SH-SY5Y (cell line): ENCODE results near the gene ZNF385C.

ENCODE experiments used
- GATA2 ChIP-seq: IDR thresholded peaks from 2 replicates; pipeline ENCODE4 v1.6.1; 2011; ENCODE audit warnings: mild to moderate bottlenecking, low read depth, low read length
- GATA3 ChIP-seq: IDR thresholded peaks from 2 replicates; pipeline ENCODE4 v1.6.1; 2011; ENCODE audit warnings: low read depth, mild to moderate bottlenecking, low read length, moderate library complexity

Gene ZNF385C

GRCh38 chr17:42103221-42103954 is 5.1 kb upstream of the ZNF385C start:
- no peak for TF ChIP-seq GATA2
- TF ChIP-seq GATA3: no peak

DNA sequence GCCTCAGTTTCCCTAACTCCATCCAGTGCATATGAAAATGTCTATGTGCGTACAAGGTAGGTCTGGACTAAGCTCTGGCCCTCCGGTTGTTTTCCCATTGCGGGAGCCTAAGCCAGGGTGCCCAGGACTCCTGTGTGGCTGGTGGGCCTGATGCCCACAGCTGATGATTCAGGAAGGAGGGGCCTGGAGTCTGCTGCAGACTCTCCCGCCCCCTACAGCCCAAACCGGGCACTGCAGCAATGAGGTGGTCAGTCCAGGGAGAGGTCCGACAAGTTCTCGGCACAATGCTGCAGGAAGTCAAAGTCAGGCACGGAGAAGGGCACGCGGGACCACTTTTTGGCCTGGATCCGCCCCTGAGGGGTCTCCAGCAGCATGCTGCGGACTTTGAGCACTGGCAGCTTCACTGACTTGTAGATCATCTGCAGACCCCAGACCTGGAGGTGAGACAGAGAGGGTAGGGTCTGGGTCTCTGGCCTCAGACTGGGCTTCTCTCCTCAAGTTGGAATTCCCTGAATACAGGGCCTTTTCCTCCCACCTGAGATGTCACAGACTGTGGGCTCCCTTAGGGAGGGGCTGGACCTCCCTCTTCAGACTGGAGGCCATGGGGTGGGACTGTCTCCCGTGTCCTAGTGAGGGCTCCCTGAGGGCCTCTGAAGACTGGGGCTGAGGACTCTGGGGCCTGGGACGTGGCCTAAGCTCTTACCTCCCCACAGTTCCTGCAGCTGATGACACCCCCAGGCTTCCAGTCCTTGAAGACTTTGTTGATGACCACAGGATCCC is 3.4 kb upstream of the ZNF385C start:
- TF ChIP-seq GATA2 (no peak), GATA3 (no peak)

- TF ChIP-seq GATA2 (no peak), GATA3 (no peak)
These were observed 592 bp upstream of the ZNF385C start for GRCh38 chr17:42098730-42099399.

- TF ChIP-seq GATA2: no peak
- TF ChIP-seq GATA3: no peak
These were observed 1.7 kb downstream of the ZNF385C start for GRCh38 chr17:42096360-42097111.

- TF ChIP-seq GATA3 (no peak), GATA2 (no peak)
These were observed 3.8 kb downstream of the ZNF385C start for GRCh38 chr17:42094375-42095069.

DNA sequence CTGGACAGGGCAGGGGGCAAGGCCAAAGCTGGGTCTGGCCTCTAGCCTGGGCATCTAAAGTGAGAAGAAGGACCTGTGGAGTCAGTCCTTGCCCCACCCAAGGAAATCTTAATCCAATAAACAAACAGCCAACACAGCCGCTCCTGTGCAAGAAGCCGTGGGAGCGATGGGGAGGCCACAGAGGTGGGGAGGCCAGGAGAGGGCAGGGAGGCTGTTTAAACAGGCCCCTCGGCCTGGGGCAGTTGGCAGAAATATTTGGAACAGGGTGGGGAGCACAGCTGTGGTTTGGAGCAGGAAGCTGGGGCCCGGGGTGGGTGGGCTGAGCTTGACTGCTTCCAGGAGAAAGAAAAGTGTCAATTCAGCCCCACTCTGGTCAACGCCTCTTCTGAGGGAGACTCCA is 5.3 kb downstream of the ZNF385C start:
- TF ChIP-seq GATA3 (no peak), GATA2 (no peak)

GRCh38 chr17:42090964-42091790 is 7.1 kb downstream of the ZNF385C start:
- TF ChIP-seq GATA2 (no peak), GATA3 (no peak)

GRCh38 chr17:42088736-42089135 is 9.5 kb downstream of the ZNF385C start:
- TF ChIP-seq GATA2: no peak
- TF ChIP-seq GATA3: no peak

GRCh38 chr17:42087736-42088705 is 10.3 kb downstream of the ZNF385C start:
- TF ChIP-seq GATA2 (no peak), GATA3 (no peak)

- TF ChIP-seq GATA2 (no peak), GATA3 (no peak)
These were observed 11.1 kb downstream of the ZNF385C start for GRCh38 chr17:42087042-42087701.

GRCh38 chr17:42081516-42082129 is 16.6 kb downstream of the ZNF385C start:
- TF ChIP-seq GATA2: no peak
- TF ChIP-seq GATA3: no peak
